Stomach (tissue), 9 donors: ENCODE results near the gene SCD5. TPM values are rescaled to one million over a fixed set of nuclear protein-coding genes. Genes with fewer than 3 reads are reported as not detected.

Experiments
- DNase-seq, 2 donors: peaks; one replicate each; pipeline versions ENCODE4 v3.0.0 to v3.0.0-alpha.2; 2013 to 2019
- H3K27ac ChIP-seq, 5 donors: fragments of 200-600 bp in 4 of 5; sonication (generic) in 4 of 5; one replicate each; pipeline ENCODE4 v1.5.1; 2013 to 2019; ENCODE audit warnings: mild to moderate bottlenecking in 1 of 5, moderate library complexity in 1 of 5
- H3K27me3 ChIP-seq, 3 donors: fragments of 200-600 bp; sonication (generic); one replicate each; pipeline ENCODE4 v1.5.1; 2017 to 2019; ENCODE audit warnings: mixed run types in 1 of 3
- H3K36me3 ChIP-seq, 4 donors: fragments of 200-600 bp; sonication (generic); 1 replicate in 3 of 4; 2 replicates in 1 of 4; pipeline ENCODE4 v1.5.1; 2016 to 2019
- H3K4me1 ChIP-seq, 4 donors: fragments of 200-600 bp; sonication (generic); one replicate each; pipeline ENCODE4 v1.5.1; 2016 to 2019
- H3K4me3 ChIP-seq, 4 donors: fragments of 200-600 bp; sonication (generic) in 3 of 4; one replicate each; pipeline ENCODE4 v1.5.1; 2016 to 2019; ENCODE audit warnings: mild to moderate bottlenecking in 1 of 4
- H3K9me3 ChIP-seq, 4 donors: fragments of 200-600 bp; sonication (generic); one replicate each; pipeline ENCODE4 v1.5.1; 2016 to 2019
- CTCF ChIP-seq, 7 experiments: fragments of 450-650 bp in 4 of 7; fragments of 200-600 bp in 3 of 7; sonication (generic) in 3 of 7; IDR thresholded peaks; one replicate each; pipeline ENCODE4 v1.5.1; 2016 to 2019; ENCODE audit warnings: antibody characterized with exemption in 7 of 7, control low read depth in 2 of 7, mild to moderate bottlenecking in 1 of 7
- EP300 ChIP-seq: sonication (generic); formaldehyde crosslinking; IDR thresholded peaks from one replicate; pipeline ENCODE4 v1.6.1; 2017; ENCODE audit warnings: antibody characterized with exemption
- POLR2A ChIP-seq, 4 donors: fragments of 450-650 bp; IDR thresholded peaks; one replicate each; pipeline ENCODE4 v1.6.1; 2016; ENCODE audit warnings: antibody characterized with exemption in 4 of 4, control low read depth in 2 of 4, mild to moderate bottlenecking in 1 of 4, moderate library complexity in 1 of 4
- POLR2AphosphoS5 ChIP-seq, 3 donors: sonication (generic); formaldehyde crosslinking; IDR thresholded peaks; one replicate each; pipeline ENCODE4 v1.6.1; 2016; ENCODE audit warnings: antibody characterized with exemption in 3 of 3
- WGBS, 5 donors: extraction: QIAGEN DNeasy Blood & Tissue Kit in 3 of 5; methylation state at CpG; one replicate each; pipeline versions ENCODE4 v1.1.5 to v1.1.7; 2013 to 2018; 5-methylcytosine and 5-hydroxymethylcytosine counted together
- intact Hi-C: fragments of 100-400 bp; cut with DNase I; formaldehyde crosslinking; loops from one replicate; pipeline ENCODE4 v1.15.1; 2023; ENCODE audit warnings: low total_unique reads
- polyA plus RNA-seq, 3 donors: library from polyadenylated mRNA; stranded (reverse); fragments of 200-250 nt; gene quantifications; one replicate each; pipeline ENCODE4 v1.2.3, GENCODE V29; 2013
- total RNA-seq, 5 donors: library from RNA; depleted of rRNA; stranded (reverse); fragments of >200 nt; gene quantifications; one replicate each; pipeline versions ENCODE4 v1.1.0 to v1.2.3, GENCODE V29; 2014 to 2016
- donor health status: healthy with polysubstance abuse.
- donor health status: Bipolar disorder and iron deficiency.
- donor health status: healthy.

SCD5 gene
- total and polyA plus RNA-seq, 8 donors: 0.58 to 35.9 (median 9.9) TPM

GRCh38 chr4:82681754-82682153, 116.8 kb downstream of the SCD5 start:
- Histone ChIP-seq H3K27me3 (no peaks in the 10 kb centered on the region), H3K9me3 (no peaks in the 10 kb centered on the region), H3K36me3 (peaks cover 0 to 16% (median 1%) of the 10 kb centered on the region in 4 donors), H3K4me3 (no peak overlapping the region), H3K4me1 (no peaks in the 10 kb centered on the region), H3K27ac (no peak overlapping the region)
- WGBS, 5 donors: 72 to 87% (median 75%) methylated on average over 1 of the region's 1 CpG
- no peak for DNase-seq
- TF ChIP-seq POLR2AphosphoS5 (IDR thresholded peaks at IDR 0.05) (no peak), EP300 (no peak), POLR2A (IDR thresholded peaks at IDR 0.05) (no peak), CTCF (IDR thresholded peaks at IDR 0.05) (no peak)
- intact Hi-C loops: no loop called here

- H3K27ac ChIP-seq: no peak overlapping the region
- H3K4me1 ChIP-seq: no peaks in the 10 kb centered on the region
- no peaks in the 10 kb centered on the region for H3K27me3 ChIP-seq
- H3K9me3 ChIP-seq: no peaks in the 10 kb centered on the region
- no peak for TF ChIP-seq POLR2A (IDR thresholded peaks at IDR 0.05)
- no peak for TF ChIP-seq CTCF (IDR thresholded peaks at IDR 0.05)
- no peak for TF ChIP-seq POLR2AphosphoS5 (IDR thresholded peaks at IDR 0.05)
- TF ChIP-seq EP300: no peak
- peaks cover 0 to 17% (median 1%) of the 10 kb centered on the region in 4 donors for H3K36me3 ChIP-seq
- 84 to 90% (median 87%) methylated on average over 9 of the region's 9 CpGs for WGBS, 5 donors
- DNase-seq: no peak
- intact Hi-C loops: no loop called here
- no peak overlapping the region for H3K4me3 ChIP-seq
Measured at GRCh38 chr4:82680834-82681233, 117.8 kb downstream of the SCD5 start.

GRCh38 chr4:82679531-82679930, 119.1 kb downstream of the SCD5 start:
- H3K27ac ChIP-seq: no peak overlapping the region
- peaks cover 0 to 17% (median 1%) of the 10 kb centered on the region in 4 donors for H3K36me3 ChIP-seq
- H3K27me3 ChIP-seq: no peaks in the 10 kb centered on the region
- H3K4me1 ChIP-seq: no peaks in the 10 kb centered on the region
- 69 to 93% (median 88%) methylated on average over 1 of the region's 1 CpG for WGBS, 5 donors
- no peak overlapping the region for H3K4me3 ChIP-seq
- no peak for TF ChIP-seq EP300
- TF ChIP-seq POLR2A (IDR thresholded peaks at IDR 0.05): no peak
- TF ChIP-seq CTCF (IDR thresholded peaks at IDR 0.05): no peak
- no peak for TF ChIP-seq POLR2AphosphoS5 (IDR thresholded peaks at IDR 0.05)
- intact Hi-C loops: no loop called here
- no peaks in the 10 kb centered on the region for H3K9me3 ChIP-seq
- no peak for DNase-seq

GRCh38 chr4:82678051-82678450, 120.5 kb downstream of the SCD5 start:
- Histone ChIP-seq H3K4me1 (no peaks in the 10 kb centered on the region), H3K36me3 (peaks cover 0 to 17% (median 1%) of the 10 kb centered on the region in 4 donors), H3K4me3 (no peak overlapping the region), H3K27me3 (no peaks in the 10 kb centered on the region), H3K9me3 (no peaks in the 10 kb centered on the region), H3K27ac (no peak overlapping the region)
- DNase-seq: no peak
- TF ChIP-seq EP300 (no peak), POLR2A (IDR thresholded peaks at IDR 0.05) (no peak), CTCF (IDR thresholded peaks at IDR 0.05) (no peak), POLR2AphosphoS5 (IDR thresholded peaks at IDR 0.05) (no peak)
- WGBS, 5 donors: 54 to 69% (median 60%) methylated on average over 4 of the region's 4 CpGs
- intact Hi-C loops: no loop called here
